ENCODE measurements around the gene COL28A1.

Gene COL28A1

GRCh38 chr7:7321681-7322080 is 214.0 kb downstream of the COL28A1 start:
- DNase-seq, result no peak

DNA sequence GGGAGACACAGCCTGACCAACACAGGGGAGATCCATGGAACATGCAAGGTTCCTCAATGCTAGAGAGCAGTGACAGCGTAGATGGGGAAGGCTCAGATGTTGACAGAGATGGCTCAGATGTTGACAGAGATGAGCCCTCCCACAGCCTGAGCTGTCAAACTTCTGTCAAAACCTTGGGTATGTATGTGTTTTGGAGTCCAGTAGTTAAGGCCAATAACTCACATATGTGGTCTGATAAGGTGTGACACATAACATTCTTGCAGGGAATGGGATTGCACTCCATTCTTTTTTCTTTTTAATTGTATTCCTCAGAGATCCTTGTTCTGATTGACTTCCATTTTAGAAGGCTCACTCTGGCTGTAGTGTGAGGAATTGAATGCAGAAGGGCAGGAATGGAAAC is 217.1 kb downstream of the COL28A1 start:
- DNase-seq, result no peak

- DNase-seq, result no peak
Measured at GRCh38 chr7:7317850-7318249, 217.8 kb downstream of the COL28A1 start.

- no peak for DNase-seq
Measured at GRCh38 chr7:7315851-7316250, 219.8 kb downstream of the COL28A1 start.

- no peak for DNase-seq
Measured at GRCh38 chr7:7312323-7312722, 223.3 kb downstream of the COL28A1 start.

DNA sequence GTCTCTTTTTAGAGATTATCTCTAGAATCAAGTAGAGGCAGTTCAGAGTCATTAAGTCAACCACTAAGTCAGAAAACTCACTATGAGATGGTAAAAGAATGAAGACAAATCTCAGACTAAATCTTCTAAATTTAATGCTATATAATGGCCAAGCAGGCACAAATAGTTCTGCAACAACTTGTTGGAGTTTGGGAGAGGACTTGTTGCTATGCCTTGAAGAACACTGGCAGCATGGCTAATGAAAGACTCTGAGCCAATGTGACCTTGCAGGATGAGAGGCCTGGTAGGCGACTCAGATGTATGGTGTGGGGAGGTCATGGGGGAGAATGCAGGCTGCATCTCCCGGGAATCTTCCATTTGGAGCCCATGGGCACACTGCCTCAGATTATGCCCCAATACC is 224.7 kb downstream of the COL28A1 start:
- DNase-seq, result no peak

DNA sequence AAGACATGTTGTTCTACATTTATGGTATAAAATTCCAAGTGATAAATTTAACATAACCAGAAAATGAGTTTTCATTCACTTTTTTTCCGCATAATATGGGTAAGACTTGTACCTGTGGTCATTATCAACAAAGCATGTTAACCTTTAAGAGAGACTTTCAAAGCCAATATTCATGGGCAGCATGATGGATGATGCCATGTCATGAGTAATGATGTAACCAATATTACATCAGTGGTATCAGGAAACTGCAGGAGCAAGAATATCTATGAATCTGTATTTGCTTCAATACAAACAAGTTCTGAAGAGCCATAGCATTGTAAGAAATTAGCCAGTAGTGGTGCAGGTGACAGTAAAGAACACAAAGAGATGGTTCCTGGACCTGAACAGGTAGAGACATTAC is 226.5 kb downstream of the COL28A1 start:
- DNase-seq, result no peak

Data from NCI-H1417 treated with DMSO at 0.1 percent for 48 hours (cell line).